ENCODE data around the gene CDH4.

DNA sequence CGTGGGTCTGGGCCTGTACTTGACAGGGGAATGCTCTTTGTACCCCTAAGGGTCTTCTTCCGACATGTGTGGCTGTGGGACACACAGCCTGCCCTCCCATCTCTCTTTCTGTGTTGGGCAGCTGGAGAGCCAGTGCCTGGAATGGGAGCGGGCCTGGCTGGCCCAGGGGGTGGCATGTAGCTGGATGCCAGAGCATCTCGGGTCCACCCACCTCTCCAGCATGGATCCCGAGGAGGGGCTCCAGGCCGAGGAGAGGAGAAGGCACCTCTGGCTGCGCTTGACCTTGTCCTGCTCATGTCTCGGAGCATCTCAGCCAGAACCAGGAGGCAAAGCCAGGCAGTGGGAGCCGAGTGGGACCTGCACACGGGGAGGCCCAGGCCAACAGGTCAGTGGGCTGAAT lies 16.0 kb downstream of the CDH4 start:
- TF ChIP-seq, protein P1, sequence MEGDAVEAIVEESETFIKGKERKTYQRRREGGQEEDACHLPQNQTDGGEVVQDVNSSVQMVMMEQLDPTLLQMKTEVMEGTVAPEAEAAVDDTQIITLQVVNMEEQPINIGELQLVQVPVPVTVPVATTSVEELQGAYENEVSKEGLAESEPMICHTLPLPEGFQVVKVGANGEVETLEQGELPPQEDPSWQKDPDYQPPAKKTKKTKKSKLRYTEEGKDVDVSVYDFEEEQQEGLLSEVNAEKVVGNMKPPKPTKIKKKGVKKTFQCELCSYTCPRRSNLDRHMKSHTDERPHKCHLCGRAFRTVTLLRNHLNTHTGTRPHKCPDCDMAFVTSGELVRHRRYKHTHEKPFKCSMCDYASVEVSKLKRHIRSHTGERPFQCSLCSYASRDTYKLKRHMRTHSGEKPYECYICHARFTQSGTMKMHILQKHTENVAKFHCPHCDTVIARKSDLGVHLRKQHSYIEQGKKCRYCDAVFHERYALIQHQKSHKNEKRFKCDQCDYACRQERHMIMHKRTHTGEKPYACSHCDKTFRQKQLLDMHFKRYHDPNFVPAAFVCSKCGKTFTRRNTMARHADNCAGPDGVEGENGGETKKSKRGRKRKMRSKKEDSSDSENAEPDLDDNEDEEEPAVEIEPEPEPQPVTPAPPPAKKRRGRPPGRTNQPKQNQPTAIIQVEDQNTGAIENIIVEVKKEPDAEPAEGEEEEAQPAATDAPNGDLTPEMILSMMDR (IDR thresholded peaks at IDR 0.05): no peak
- TF ChIP-seq POLR2A (IDR thresholded peaks at IDR 0.05): no peak
- no peak for TF ChIP-seq POLR2AphosphoS5 (IDR thresholded peaks at IDR 0.05)

Data from prostate gland (tissue), 2 donors.